K562 (cell line): ENCODE results near the gene BIN1. TPM values are rescaled to one million over a fixed set of nuclear protein-coding genes. Genes with fewer than 3 reads are reported as not detected.

Source experiments
- ATAC-seq: fragments of 200-7000 bp; cut with Tn5 transposase; 3 replicates; pipeline ENCODE4 v1.9.1; 2020; ENCODE audit warnings: moderate library complexity
- BruUV-seq: library from RNA; stranded (reverse); fragments of 400-500 nt; replicated peaks from 2 replicates; lab custom pipeline; 2021; lab: Mats Ljungman, UMichigan
- CTCF ChIA-PET: fragments of 300-600 bp; formaldehyde crosslinking; extraction: SDS; loops from one replicate; lab custom pipeline; 2021; ENCODE audit warnings: low intra/inter-chr PET ratio; lab: Yijun Ruan, JAX
- POLR2A ChIA-PET: fragments of 300-600, 350-650 bp; sonication (Branson Sonifier 250); formaldehyde crosslinking; extraction: SDS; loops from one replicate; lab custom pipeline; 2021; ENCODE audit warnings: antibody characterized with exemption, inconsistent platforms; lab: Yijun Ruan, JAX
- DNase-seq, 4 experiments: peaks; one replicate each; pipeline versions ENCODE4 v3.0.0 to v3.0.0-alpha.2; 2011 to 2018; ENCODE audit warnings: low spot score in 3 of 4, mixed read lengths in 3 of 4; ENCODE audit errors: extremely low read depth in 1 of 4
- FAIRE-seq: peaks from 2 replicates; lab custom pipeline; 2011; peaks lifted over from hg19 to GRCh38; lab: Jason Lieb, UNC
- H2AFZ ChIP-seq: 2 replicates; pipeline ENCODE4 v1.6.0; 2011; ENCODE audit warnings: low read depth, low read length, control low read depth, inconsistent platforms
- H3K27ac ChIP-seq: fragments of 200-600 bp; 3 replicates; pipeline ENCODE4 v1.8.0; 2011; ENCODE audit warnings: low read depth, mild to moderate bottlenecking, control low read depth, inconsistent platforms, low read length, moderate library complexity, mixed read lengths; ENCODE audit errors: extremely low read depth
- H3K27me3 ChIP-seq, 2 experiments: fragments of 300-600 bp in 1 of 2; 2 replicates in 1 of 2; 3 replicates in 1 of 2; pipeline versions ENCODE4 v1.6.0 to v1.8.0; 2011; ENCODE audit warnings: inconsistent platforms in 2 of 2, low read length in 2 of 2, mild to moderate bottlenecking in 1 of 2, mixed read lengths in 1 of 2, moderate library complexity in 1 of 2; ENCODE audit not compliant: control insufficient read depth in 2 of 2, insufficient read depth in 2 of 2
- H3K36me3 ChIP-seq: fragments of 300-600 bp; 3 replicates; pipeline ENCODE4 v1.8.0; 2011; ENCODE audit warnings: mild to moderate bottlenecking, low read length, inconsistent platforms; ENCODE audit not compliant: control insufficient read depth, insufficient read depth
- H3K4me1 ChIP-seq, 2 experiments: fragments of 200-600 bp in 1 of 2; replicated peaks in 1 of 2; 2 replicates in 1 of 2; 3 replicates in 1 of 2; pipeline versions ENCODE4 v1.5.1 to v1.8.0; 2011; ENCODE audit warnings: inconsistent platforms in 2 of 2, low read length in 2 of 2, mild to moderate bottlenecking in 1 of 2, mixed read lengths in 1 of 2, moderate library complexity in 1 of 2; ENCODE audit not compliant: control insufficient read depth in 2 of 2, insufficient read depth in 2 of 2
- H3K4me2 ChIP-seq: 2 replicates; pipeline ENCODE4 v1.6.1; 2011; ENCODE audit warnings: low read length, control low read depth, inconsistent platforms, mixed read lengths; ENCODE audit not compliant: insufficient read depth
- H3K4me3 ChIP-seq: fragments of 200-600 bp; sonication (generic), shearing (Covaris generic); 2 replicates; pipeline ENCODE4 v1.5.1; 2016; ENCODE audit warnings: control low read depth, inconsistent platforms
- H3K79me2 ChIP-seq: fragments of 200-600 bp; 3 replicates; pipeline ENCODE4 v1.8.0; 2011; ENCODE audit warnings: low read length, inconsistent platforms; ENCODE audit not compliant: control insufficient read depth, insufficient read depth
- H3K9ac ChIP-seq, 2 experiments: 2 replicates each; pipeline versions ENCODE4 v1.6.0 to v1.6.1; 2011; ENCODE audit warnings: low read depth in 2 of 2, low read length in 2 of 2, control low read depth in 1 of 2, inconsistent platforms in 1 of 2, mild to moderate bottlenecking in 1 of 2, mixed read lengths in 1 of 2; ENCODE audit not compliant: insufficient read depth in 1 of 2
- H3K9me1 ChIP-seq: one replicate; pipeline ENCODE4 v1.6.0; 2011; ENCODE audit warnings: inconsistent platforms, mild to moderate bottlenecking, low read length, moderate library complexity; ENCODE audit not compliant: control insufficient read depth, insufficient read depth
- H3K9me3 ChIP-seq: replicated peaks from 2 replicates; pipeline ENCODE4 v1.5.1; 2011; ENCODE audit warnings: low read depth, low read length, inconsistent platforms; ENCODE audit not compliant: control insufficient read depth, insufficient read depth
- H4K20me1 ChIP-seq: replicated peaks from 2 replicates; pipeline ENCODE4 v1.6.1; 2011; ENCODE audit warnings: low read length, inconsistent platforms, mixed read lengths; ENCODE audit not compliant: control insufficient read depth, insufficient read depth
- CBX2 ChIP-seq: fragments of 200-600 bp; sonication (generic); IDR thresholded peaks from one replicate; pipeline ENCODE4 v1.6.1; 2012; ENCODE audit warnings: mild to moderate bottlenecking, low read length, inconsistent platforms; ENCODE audit not compliant: insufficient read depth, poor library complexity, severe bottlenecking
- JUN ChIP-seq, 2 experiments: sonication (generic) in 1 of 2; formaldehyde crosslinking in 1 of 2; IDR thresholded peaks; 2 replicates each; pipeline versions ENCODE4 v1.6.1 to v1.8.0; 2012 to 2022; ENCODE audit warnings: borderline replicate concordance in 2 of 2, mild to moderate bottlenecking in 2 of 2, improper control_type of control experiment in 1 of 2, low read depth in 1 of 2, low read length in 1 of 2, missing genetic modification reagents in 1 of 2
- MCM5 ChIP-seq: fragments of 450-650 bp; IDR thresholded peaks from 2 replicates; pipeline ENCODE4 v1.6.1; 2016; ENCODE audit warnings: low read depth
- PKNOX1 ChIP-seq: fragments of 450-650 bp; IDR thresholded peaks from 2 replicates; pipeline ENCODE4 v1.6.1; 2016
- ZBTB43 ChIP-seq: sonication (generic); formaldehyde crosslinking; IDR thresholded peaks from 2 replicates; pipeline ENCODE4 v1.8.0; 2023; ENCODE audit warnings: mild to moderate bottlenecking, missing genetic modification reagents
- ZKSCAN1 ChIP-seq: fragments of 150-350 bp; IDR thresholded peaks from 2 replicates; pipeline ENCODE4 v1.6.1; 2016; ENCODE audit warnings: low read depth, low read length
- ZNF121 ChIP-seq: sonication (generic); formaldehyde crosslinking; conservative IDR thresholded peaks from 2 replicates; pipeline ENCODE4 v1.8.0; 2022; ENCODE audit warnings: missing genetic modification reagents
- WGBS: fragments of 100-300 bp; shearing (Covaris generic); methylation state at CpG from one replicate; pipeline ENCODE4 v1.1.6; 2016; ENCODE audit warnings: low coverage, mixed read lengths; ENCODE audit not compliant: insufficient coverage; ENCODE audit errors: missing lambda C conversion rate; 5-methylcytosine and 5-hydroxymethylcytosine counted together
- in situ Hi-C: fragments of 300-500 bp; cut with MboI; formaldehyde crosslinking; loops from 4 replicates; pipeline ENCODE4 v1.15.0; 2018; ENCODE audit warnings: inconsistent platforms, mixed read lengths
- intact Hi-C: fragments of 100-400 bp; cut with micrococcal nuclease; formaldehyde crosslinking; loops from 2 replicates; pipeline ENCODE4 v1.14.2; 2022
- polyA plus RNA-seq, 8 experiments: library from polyadenylated mRNA; depleted of rRNA in 4 of 8; stranded (reverse) in 5 of 8; unstranded in 3 of 8; fragments of >200 nt; fragmentation: Nextera tagmentation in 2 of 8; fragmentation: Illumina TruSeq in 1 of 8; extraction: Ambion mirVana in 2 of 8; extraction: Trizol in 1 of 8; gene quantifications; 2 replicates each; pipeline versions ENCODE4 v1.2.1 to v1.2.3, GENCODE V29; 2011 to 2014; ENCODE audit warnings: inconsistent platforms in 1 of 8, missing spikeins in 1 of 8
- total RNA-seq, 7 experiments: library from RNA; depleted of rRNA in 6 of 7; stranded (reverse); fragments of >200 nt in 6 of 7; fragmentation: Illumina TruSeq in 2 of 7; extraction: Trizol in 2 of 7; gene quantifications; 2 replicates each; pipeline versions ENCODE4 v1.2.1 to v1.2.3, GENCODE V29; 2011 to 2021; ENCODE audit warnings: low replicate concordance in 1 of 7

Gene BIN1
- total and polyA plus RNA-seq, 9 of the 15 experiments (the other 6 are each of a cell fraction or from before 2014, with no cell fraction given): 0.04 to 2.8 (median 0.79) TPM; not detected in 1

GRCh38 chr2:127138281-127138680 lies 31.3 kb upstream of the BIN1 start (continued):
- TF ChIP-seq CBX2 (no peak), MCM5 (no peak), JUN (IDR thresholded peaks at IDR 0.05; ENCODE audit: borderline replicate concordance, low read depth, low read length) (no peak), JUN (CRISPR knock-in tag; IDR thresholded peaks at IDR 0.05; ENCODE audit: borderline replicate concordance) (no peak)

GRCh38 chr2:127137741-127138140 lies 30.8 kb upstream of the BIN1 start:
- H3K9me1 ChIP-seq: no peaks in the 10 kb centered on the region
- no peak overlapping the region for H3K9ac ChIP-seq
- no peak overlapping the region for H3K4me3 ChIP-seq
- peaks cover 0 to 6% of the 10 kb centered on the region in 2 experiments; a peak in 2 of 5 replicates for H3K4me1 ChIP-seq
- no peaks in the 10 kb centered on the region for H3K36me3 ChIP-seq
- ATAC-seq (no peak), DNase-seq (no peak), FAIRE-seq (no peak)
- H2AFZ ChIP-seq: no peak overlapping the region
- no peaks in the 10 kb centered on the region for H4K20me1 ChIP-seq
- WGBS: 3% methylated on average over 14 of the region's 15 CpGs
- ChIA-PET POLR2A (interaction anchor here (0.6 kb wide), 1 partner anchor 28 kb away, joined by 3 read pairs; no protein-coding TSS in a partner anchor), CTCF (no interaction called here)
- no peaks in the 10 kb centered on the region for H3K9me3 ChIP-seq
- BruUV-seq: no TSS peak
- in situ Hi-C loops: no loop called here
- H3K4me2 ChIP-seq: no peak overlapping the region
- peaks cover 16 to 44% of the 10 kb centered on the region in 2 experiments for H3K27me3 ChIP-seq
- intact Hi-C loops: no loop called here
- no peak for TF ChIP-seq ZKSCAN1
- no peak for TF ChIP-seq ZBTB43
- TF ChIP-seq ZNF121: no peak
- peak; percentile 41; the same call in 1 of the 2 replicates for TF ChIP-seq PKNOX1
- H3K27ac ChIP-seq: no peak overlapping the region
- H3K79me2 ChIP-seq: no peaks in the 10 kb centered on the region
